A549 (cell line): ENCODE measurements around the gene KCTD15. TPM values are rescaled to one million over a fixed set of nuclear protein-coding genes. Genes with fewer than 3 reads are reported as not detected.

Source experiments
- ATAC-seq, 2 experiments: fragments of 200-7000 bp in 1 of 2; fragments of >200 bp in 1 of 2; cut with Nextera tagmentation in 1 of 2; cut with Tn5 transposase in 1 of 2; 3 replicates each; pipeline versions ENCODE4 v1.8.0 to v1.9.1; 2018 to 2020; ENCODE audit warnings: mild to moderate bottlenecking in 1 of 2, moderate library complexity in 1 of 2
- CTCF ChIA-PET: fragments of 300-600 bp; sonication (Branson Sonifier 250); formaldehyde crosslinking; extraction: SDS; loops from one replicate; lab custom pipeline; 2021; ENCODE audit warnings: antibody characterized with exemption, inconsistent platforms; lab: Yijun Ruan, JAX
- POLR2A ChIA-PET: fragments of 350-600 bp; formaldehyde crosslinking; extraction: SDS; loops from one replicate; lab custom pipeline; 2021; ENCODE audit warnings: antibody characterized with exemption, inconsistent platforms; lab: Yijun Ruan, JAX
- DNase-seq, 2 experiments: peaks; one replicate each; pipeline versions ENCODE4 v3.0.0 to v3.0.0-alpha.2; 2011 to 2016; ENCODE audit warnings: low read depth in 1 of 2, low spot score in 1 of 2
- FAIRE-seq: peaks from 2 replicates; lab custom pipeline; 2011; peaks lifted over from hg19 to GRCh38; lab: Jason Lieb, UNC
- H3K27ac ChIP-seq, 2 experiments: fragments of >200 bp; sonication (Bioruptor Twin); formaldehyde crosslinking; 3 replicates each; pipeline ENCODE4 v1.5.1; 2016 to 2017
- H3K4me1 ChIP-seq: fragments of >200 bp; sonication (Bioruptor Twin); formaldehyde crosslinking; 3 replicates; pipeline ENCODE4 v1.6.1; 2016
- H3K4me2 ChIP-seq: fragments of >200 bp; sonication (Bioruptor Twin); formaldehyde crosslinking; 3 replicates; pipeline ENCODE4 v1.6.1; 2016
- H3K4me3 ChIP-seq: fragments of >200 bp; sonication (Bioruptor Twin); formaldehyde crosslinking; 3 replicates; pipeline ENCODE4 v1.5.1; 2016
- H3K9me3 ChIP-seq: fragments of >200 bp; sonication (Bioruptor Twin); formaldehyde crosslinking; 3 replicates; pipeline ENCODE4 v1.6.1; 2016
- CBX8 ChIP-seq: fragments of 200-600 bp; sonication (generic); IDR thresholded peaks from 2 replicates; pipeline ENCODE4 v1.6.1; 2016
- CTCF ChIP-seq: fragments of >200 bp; sonication (Bioruptor Twin); formaldehyde crosslinking; IDR thresholded peaks from 3 replicates; pipeline ENCODE4 v1.5.1; 2016
- MAFK ChIP-seq: fragments of 450-650 bp; IDR thresholded peaks from 2 replicates; pipeline ENCODE4 v1.6.1; 2014; ENCODE audit not compliant: partially characterized antibody
- MYC ChIP-seq: IDR thresholded peaks from 2 replicates; pipeline ENCODE4 v1.6.1; 2012; ENCODE audit warnings: mild to moderate bottlenecking, inconsistent platforms, low read length, improper control_type of control experiment, borderline replicate concordance
- PBX3 ChIP-seq: IDR thresholded peaks from 2 replicates; pipeline ENCODE4 v1.6.1; 2012
- POLR2A ChIP-seq: IDR thresholded peaks from 2 replicates; pipeline ENCODE4 v1.6.1; 2012; ENCODE audit warnings: mild to moderate bottlenecking, low read length
- RCOR1 ChIP-seq: fragments of 150-350 bp; IDR thresholded peaks from 2 replicates; pipeline ENCODE4 v1.6.1; 2014; ENCODE audit warnings: antibody characterized with exemption, low read length, low read depth
- SMC3 ChIP-seq: fragments of >200 bp; sonication (Bioruptor Twin); formaldehyde crosslinking; IDR thresholded peaks from 3 replicates; pipeline ENCODE4 v1.6.1; 2018; ENCODE audit warnings: inconsistent platforms
- USF2 ChIP-seq: fragments of 450-650 bp; IDR thresholded peaks from 2 replicates; pipeline ENCODE4 v1.6.1; 2014; ENCODE audit warnings: antibody characterized with exemption
- WGBS: methylation state at CpG from one replicate; pipeline ENCODE4 v1.1.6; 2017; ENCODE audit errors: missing lambda C conversion rate; 5-methylcytosine and 5-hydroxymethylcytosine counted together
- polyA plus RNA-seq, 4 experiments: library from polyadenylated mRNA; depleted of rRNA in 3 of 4; stranded (reverse); fragments of >200 nt; fragmentation: RNase III in 1 of 4; extraction: RNeasy Plus Mini Kit Qiagen cat#74134 plus additional on column Dnase treatment in 1 of 4; gene quantifications; 2 replicates in 3 of 4; 3 replicates in 1 of 4; pipeline ENCODE4 v1.2.3, GENCODE V29; 2011 to 2017

Gene KCTD15
- polyA plus RNA-seq, 2 of the 4 experiments (the other 2 are of a cell fraction) = 54.0 to 56.5 TPM

- H3K4me1 ChIP-seq = no peaks in the 10 kb centered on the region
- TF ChIP-seq MYC (0 out of 2 replicates have a peak, but pooled peaks have one; percentile 13), CBX8 (no peak)
- WGBS = 21% methylated on average over 3 of the region's 3 CpGs
- ATAC-seq (no peak), FAIRE-seq (peak; percentile 90), DNase-seq (no peak)
- no peak overlapping the region for H3K4me2 ChIP-seq
- POLR2A ChIA-PET = interaction anchor here (0.6 kb wide), 1 partner anchor 48 kb away, joined by 3 read pairs; no protein-coding TSS in a partner anchor
- no peak overlapping the region for H3K4me3 ChIP-seq
- H3K27ac ChIP-seq = no peak overlapping the region
- CTCF ChIA-PET = interaction anchor here (0.6 to 2.5 kb wide), 6 partner anchors 15 to 1906 kb away, joined by 3 to 11 read pairs (median 6); no protein-coding TSS in a partner anchor
- no peaks in the 10 kb centered on the region for H3K9me3 ChIP-seq
Measured at GRCh38 chr19:33844478-33844877, 47.8 kb downstream of the KCTD15 start.

GRCh38 chr19:33845498-33845897, 48.8 kb downstream of the KCTD15 start:
- H3K4me3 ChIP-seq = no peak overlapping the region
- DNase-seq = no peak
- H3K27ac ChIP-seq = no peak overlapping the region
- no peak for TF ChIP-seq PBX3
- TF ChIP-seq MAFK = peak; percentile 89
- TF ChIP-seq, all 56 proteins: peak for 1
- no peak overlapping the region for H3K4me2 ChIP-seq
- 0 out of 3 replicates have a peak, but pooled peaks cover under 1% of the 10 kb centered on the region for H3K9me3 ChIP-seq
- CTCF ChIA-PET = interaction anchor here (2.5 kb wide), 1 partner anchor 68 kb away, joined by 11 read pairs; no protein-coding TSS in a partner anchor
- no peaks in the 10 kb centered on the region for H3K4me1 ChIP-seq
- ATAC-seq (no peak), FAIRE-seq (peak; percentile 89)
- WGBS = 4% methylated on average over 2 of the region's 2 CpGs
- POLR2A ChIA-PET = no interaction called here

- FAIRE-seq (no peak), ATAC-seq (peak in 1 of 2 experiments; percentile 64; a peak in 4 of 6 replicates), DNase-seq (no peak)
- H3K4me1 ChIP-seq = no peaks in the 10 kb centered on the region
- H3K4me3 ChIP-seq = no peak overlapping the region
- peaks cover 8% of the 10 kb centered on the region; the same call in 1 of the 3 replicates for H3K9me3 ChIP-seq
- POLR2A ChIA-PET = no interaction called here
- no peak overlapping the region for H3K27ac ChIP-seq
- WGBS = 48% methylated on average over 5 of the region's 5 CpGs
- no peak overlapping the region for H3K4me2 ChIP-seq
- CTCF ChIA-PET = interaction anchor here (0.5 to 1.9 kb wide), 5 partner anchors 9 to 292 kb away, joined by 3 to 8 read pairs (median 4); no protein-coding TSS in a partner anchor
- TF ChIP-seq CTCF = no peak
- no peak for TF ChIP-seq USF2
- 0 out of 2 replicates have a peak, but pooled peaks have one; percentile 21 for TF ChIP-seq POLR2A
- TF ChIP-seq SMC3 = no peak
- TF ChIP-seq, all 56 proteins: peak for 1
Measured at GRCh38 chr19:33849551-33850147, 53.0 kb downstream of the KCTD15 start.

GRCh38 chr19:33859016-33859415, 62.3 kb downstream of the KCTD15 start:
- TF ChIP-seq RCOR1 = no peak
- H3K27ac ChIP-seq = no peak overlapping the region
- 69% methylated on average over 17 of the region's 17 CpGs for WGBS
- ChIA-PET POLR2A (interaction anchor here (0.6 kb wide), 2 partner anchors 55 to 64 kb away, joined by 4 to 6 read pairs; no protein-coding TSS in a partner anchor), CTCF (interaction anchor here (0.6 to 2.7 kb wide), 11 partner anchors 9 to 287 kb away, joined by 3 to 10 read pairs (median 4); no protein-coding TSS in a partner anchor)
- no peak overlapping the region for H3K4me3 ChIP-seq
- DNase-seq (no peak), ATAC-seq (peak in 1 of 2 experiments; percentile 31; a peak in 1 of 6 replicates), FAIRE-seq (no peak)
- no peaks in the 10 kb centered on the region for H3K9me3 ChIP-seq
- H3K4me1 ChIP-seq = no peaks in the 10 kb centered on the region
- H3K4me2 ChIP-seq = no peak overlapping the region
